Measurements from ENCODE around the gene ATF2.
"Not testable (repeated sequence)": the region's sequence is repeated elsewhere in the genome, so short reads cannot be mapped to it uniquely, and the experiment has no call there.

ATF2 gene

GRCh38 chr2:175166216-175166824 lies 1.7 kb downstream of the ATF2 start:
- DNase-seq (ENCODE audit: low read depth in 2 of 2): no peak

GRCh38 chr2:175164235-175164634 lies 3.8 kb downstream of the ATF2 start:
- no peak for DNase-seq (ENCODE audit: low read depth in 2 of 2)

DNA sequence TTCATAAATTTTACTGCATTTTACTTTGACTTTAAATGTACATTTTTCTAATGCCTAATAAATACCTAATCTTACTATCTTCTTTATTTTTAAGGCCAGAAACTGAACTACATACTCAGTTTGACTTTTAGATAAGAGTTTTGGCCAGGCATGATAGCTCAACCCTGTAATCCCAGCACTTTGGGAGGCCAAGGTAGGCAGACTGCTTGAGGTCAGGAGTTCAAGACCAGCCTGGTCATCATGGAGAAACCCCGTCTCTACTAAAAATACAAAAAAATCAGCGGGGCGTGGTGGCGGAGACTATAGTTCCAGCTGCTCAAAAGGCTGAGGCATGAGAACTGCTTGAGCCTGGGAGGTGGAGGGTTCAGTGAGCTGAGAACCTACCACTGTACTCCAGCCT lies 9.1 kb downstream of the ATF2 start:
- no peak for DNase-seq (ENCODE audit: low read depth in 2 of 2)

GRCh38 chr2:175156534-175156933 lies 11.5 kb downstream of the ATF2 start:
- DNase-seq (ENCODE audit: low read depth in 2 of 2): no peak

GRCh38 chr2:175154661-175155082 lies 13.3 kb downstream of the ATF2 start:
- DNase-seq (ENCODE audit: low read depth in 2 of 2): no peak

- no peak for DNase-seq (ENCODE audit: low read depth in 2 of 2)
Measured at GRCh38 chr2:175152242-175152641, 15.8 kb downstream of the ATF2 start.

DNA sequence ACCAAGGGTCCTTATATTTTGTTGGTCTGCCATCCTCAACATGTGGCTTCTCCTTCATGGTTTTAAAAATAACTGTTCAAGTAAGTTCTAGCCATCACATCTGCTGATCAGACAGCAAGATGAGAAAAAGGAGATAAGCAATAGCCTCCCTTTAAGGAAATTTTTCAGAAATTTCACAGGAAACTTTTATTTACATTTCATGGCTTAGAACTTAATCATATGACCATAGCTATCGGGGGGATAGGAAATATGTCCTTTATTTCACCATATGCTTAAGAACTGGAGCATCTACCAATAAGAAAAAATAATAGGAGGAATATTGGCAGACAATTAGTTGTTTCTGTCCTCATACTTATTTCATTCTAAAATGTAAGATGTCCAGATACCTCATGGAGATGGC lies 16.2 kb downstream of the ATF2 start:
- DNase-seq (ENCODE audit: low read depth in 2 of 2): no peak

DNA sequence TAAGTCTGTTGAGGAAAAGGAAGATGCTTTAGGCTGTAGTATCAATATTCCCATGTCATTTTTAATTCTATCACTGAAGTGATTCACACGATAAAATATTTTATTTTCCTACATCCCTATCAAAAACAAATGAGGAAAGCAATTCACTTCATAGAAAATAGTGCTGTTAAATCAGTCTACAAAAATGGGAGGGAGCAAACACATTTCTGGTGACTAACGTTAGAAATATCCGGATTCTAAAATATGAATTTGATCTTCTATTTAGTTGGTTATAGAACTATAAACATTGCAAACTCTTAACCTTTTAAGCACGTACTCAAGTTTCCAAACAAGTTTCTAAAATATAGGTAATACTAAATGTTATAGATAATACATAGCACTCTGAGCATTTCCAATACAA lies 20.8 kb downstream of the ATF2 start:
- no peak for DNase-seq (ENCODE audit: low read depth in 2 of 2)

- no peak for DNase-seq (ENCODE audit: low read depth in 2 of 2)
Measured at GRCh38 chr2:175143678-175144077, 24.3 kb downstream of the ATF2 start.

- DNase-seq (ENCODE audit: low read depth in 2 of 2): no peak
Measured at GRCh38 chr2:175143191-175143590, 24.8 kb downstream of the ATF2 start.

DNA sequence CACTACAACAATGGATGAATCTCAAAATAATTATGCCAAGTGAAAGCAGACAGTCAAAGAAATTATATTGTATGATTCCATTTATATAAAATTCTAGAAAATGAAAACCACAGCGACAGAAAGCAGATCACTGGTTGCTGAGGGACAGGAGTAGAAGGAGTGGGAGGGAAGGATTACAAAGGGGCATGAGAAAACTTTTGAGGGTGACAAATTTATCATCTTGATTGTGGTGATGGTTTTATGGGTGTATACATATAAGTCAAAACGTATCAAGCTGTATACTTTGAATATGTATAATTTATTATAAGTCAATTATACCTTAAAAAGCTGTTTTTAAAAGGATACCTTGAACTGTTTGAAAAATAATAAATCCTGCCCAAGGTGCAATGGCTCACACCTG lies 27.7 kb downstream of the ATF2 start:
- DNase-seq (ENCODE audit: low read depth in 2 of 2): no peak

DNA sequence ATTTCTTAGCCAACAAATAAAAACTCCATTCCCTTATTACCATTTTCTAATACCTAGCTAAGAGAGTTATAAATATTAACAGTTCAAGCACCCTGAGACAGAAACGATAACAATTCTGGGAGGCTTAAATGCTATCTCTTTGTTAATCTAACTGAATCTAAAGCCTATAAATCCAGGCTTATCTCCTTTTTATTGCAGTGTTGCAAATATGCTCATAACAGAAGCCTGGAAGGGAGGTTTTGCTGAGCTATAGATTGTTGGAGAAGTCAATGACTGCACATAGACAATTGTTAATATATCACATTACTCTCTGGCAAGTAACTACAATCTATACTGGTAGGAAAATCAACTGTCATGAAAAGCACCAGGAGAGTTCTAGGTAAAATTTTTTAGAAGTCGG lies 30.2 kb downstream of the ATF2 start:
- no peak for DNase-seq (ENCODE audit: low read depth in 2 of 2)

GRCh38 chr2:175136334-175137215 lies 31.4 kb downstream of the ATF2 start:
- no peak for DNase-seq (ENCODE audit: low read depth in 2 of 2)

GRCh38 chr2:175135862-175136261 lies 32.1 kb downstream of the ATF2 start:
- DNase-seq (ENCODE audit: low read depth in 2 of 2): no peak

DNA sequence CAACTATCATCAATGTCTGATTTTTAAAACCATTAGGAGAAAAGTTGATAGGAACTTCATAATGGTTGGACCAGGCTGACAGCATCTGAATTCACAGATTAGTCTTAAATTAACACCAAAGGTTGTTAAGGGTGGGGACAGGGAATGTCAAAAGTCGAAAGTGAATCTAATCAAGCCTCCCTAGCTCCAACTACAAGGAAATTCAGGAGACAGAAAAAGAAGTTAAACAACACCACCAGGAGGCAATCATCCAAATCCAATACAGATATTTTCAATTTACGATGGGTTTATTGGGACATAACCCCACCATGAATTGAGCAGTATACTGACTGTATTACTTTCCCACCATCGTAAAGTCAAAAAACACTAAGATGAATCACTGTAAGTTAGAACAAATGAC lies 32.8 kb downstream of the ATF2 start:
- no peak for DNase-seq (ENCODE audit: low read depth in 2 of 2)

- no peak for DNase-seq (ENCODE audit: low read depth in 2 of 2)
Measured at GRCh38 chr2:175131252-175131651, 36.8 kb downstream of the ATF2 start.

- DNase-seq (ENCODE audit: low read depth in 2 of 2): no peak
Measured at GRCh38 chr2:175126661-175127060, 41.3 kb downstream of the ATF2 start.

GRCh38 chr2:175123254-175123653 lies 44.7 kb downstream of the ATF2 start:
- no peak for DNase-seq (ENCODE audit: low read depth in 2 of 2)

DNA sequence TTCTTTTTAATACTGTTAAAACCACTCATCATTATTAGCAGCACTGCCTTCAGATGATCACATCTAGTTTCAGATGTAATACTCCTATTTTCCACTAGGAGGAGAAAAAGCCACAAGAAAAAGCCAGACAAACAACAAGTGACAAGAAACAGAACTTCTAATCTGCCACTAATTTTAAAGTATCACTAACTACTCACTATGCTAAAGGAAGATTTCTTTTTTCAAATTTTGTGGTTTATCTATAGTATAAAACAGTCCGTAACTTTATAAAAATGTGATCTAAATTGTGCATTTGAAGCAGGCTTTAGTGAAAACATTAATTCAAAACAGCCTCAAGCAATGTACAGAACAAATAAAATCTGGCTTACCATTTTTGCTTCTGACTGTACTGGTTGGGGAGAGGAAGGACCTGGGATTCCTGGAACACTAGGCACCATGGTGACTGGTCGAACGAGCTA lies 56.8 kb downstream of the ATF2 start:
- no peak for DNase-seq (ENCODE audit: low read depth in 2 of 2)

- not testable (repeated sequence) for DNase-seq (ENCODE audit: low read depth in 2 of 2)
Measured at GRCh38 chr2:175108091-175108490, 59.9 kb downstream of the ATF2 start.

DNA sequence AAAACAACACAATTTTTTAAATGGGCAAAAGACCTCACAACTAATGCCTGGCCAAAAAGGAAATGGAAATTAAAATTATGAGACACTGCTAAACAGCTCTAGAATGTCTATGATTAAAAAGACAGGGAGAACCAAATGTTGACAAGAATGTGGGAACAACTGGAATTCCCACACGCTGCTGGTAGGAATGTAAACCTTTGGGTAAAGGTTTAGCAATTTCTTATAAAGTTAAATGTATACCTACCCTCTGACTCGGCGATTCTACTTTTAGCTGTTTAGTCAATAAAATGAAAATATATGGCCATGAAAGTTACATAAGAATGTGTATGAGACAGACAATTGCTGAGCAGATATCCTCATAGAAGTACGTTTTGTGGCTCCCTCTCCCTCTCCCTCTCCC lies 60.9 kb downstream of the ATF2 start:
- DNase-seq (ENCODE audit: low read depth in 2 of 2): no peak

DNA sequence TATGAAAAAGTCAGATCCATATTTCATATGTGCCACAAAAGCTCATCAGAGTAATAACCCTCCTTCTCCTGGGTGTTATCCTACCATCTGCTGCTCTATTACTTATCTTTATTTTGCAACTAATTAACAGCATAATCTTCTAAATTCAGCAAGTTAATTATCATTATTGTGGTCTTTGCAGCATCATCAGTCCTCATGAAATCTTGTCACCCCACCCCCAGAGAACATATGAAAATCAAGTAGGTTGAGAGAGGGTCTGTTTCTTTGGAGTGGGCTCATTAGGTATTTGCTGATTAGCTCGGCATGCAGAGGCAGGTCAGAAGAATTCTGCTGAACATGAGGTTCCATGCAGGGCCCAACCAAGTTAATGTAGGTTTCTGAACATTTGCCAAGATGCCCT lies 64.8 kb downstream of the ATF2 start:
- DNase-seq (ENCODE audit: low read depth in 2 of 2): no peak

DNA sequence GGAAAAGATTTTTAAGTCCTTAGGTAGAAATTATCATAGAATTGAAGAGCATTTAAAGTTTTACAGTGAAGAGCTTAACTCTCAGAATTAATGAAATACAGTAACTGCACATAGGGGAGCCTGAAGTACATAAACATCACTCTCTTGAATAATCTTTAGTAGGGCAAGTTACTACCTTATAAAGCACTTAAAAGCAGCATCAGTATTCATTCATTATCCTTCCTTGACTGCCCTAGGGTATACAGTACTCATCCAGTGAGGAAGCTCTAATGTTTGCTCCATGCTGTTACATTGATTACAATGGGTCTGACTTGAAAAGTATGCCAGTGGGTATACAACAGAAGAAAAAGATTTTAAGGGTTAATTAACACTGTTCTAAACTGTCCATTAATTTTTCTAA lies 66.5 kb downstream of the ATF2 start:
- DNase-seq (ENCODE audit: low read depth in 2 of 2): no peak

Measured in stimulated activated CD4-positive, alpha-beta T cell treated with anti-CD3 and anti-CD28 coated beads, Interleukin-15, amount 100 ng/mL, for 48 hours (primary cell).